Activated CD4-positive, alpha-beta memory T cell treated with anti-CD3 and anti-CD28 coated beads, Interleukin-2, amount 10 ng/mL, durations not matched to agents 7 days and 5 days (primary cell): ENCODE measurements around the gene USP17L20. TPM values are rescaled to one million over a fixed set of nuclear protein-coding genes. Genes with fewer than 3 reads are reported as not detected.
"Not testable (repeated sequence)": the region's sequence is repeated elsewhere in the genome, so short reads cannot be mapped to it uniquely, and the experiment has no call there.

Experiments
- CTCF ChIA-PET: fragments of 350-600 bp; sonication (Branson Sonifier 250); formaldehyde crosslinking; loops from one replicate; lab custom pipeline; 2021; ENCODE audit warnings: antibody characterized with exemption, inconsistent platforms; lab: Charles Lee
- POLR2A ChIA-PET: fragments of 350-600 bp; sonication (Branson Sonifier 250); formaldehyde crosslinking; loops from one replicate; lab custom pipeline; 2021; ENCODE audit warnings: antibody characterized with exemption; lab: Charles Lee
- DNase-seq: peaks from one replicate; pipeline ENCODE4 v3.0.0-alpha.2; 2020
- H3K27ac Mint-ChIP-seq: one replicate; pipeline ENCODE4 v1.8.0; 2021; ENCODE audit warnings: mild to moderate bottlenecking, mixed read lengths
- H3K27me3 Mint-ChIP-seq: one replicate; pipeline ENCODE4 v1.8.0; 2021; ENCODE audit warnings: mixed read lengths
- H3K36me3 Mint-ChIP-seq: one replicate; pipeline ENCODE4 v1.8.0; 2021; ENCODE audit warnings: low read depth, mixed read lengths
- H3K4me1 Mint-ChIP-seq: one replicate; pipeline ENCODE4 v1.8.0; 2021; ENCODE audit warnings: mixed read lengths
- H3K4me3 Mint-ChIP-seq: one replicate; pipeline ENCODE4 v1.8.0; 2021; ENCODE audit warnings: mild to moderate bottlenecking, mixed read lengths
- H3K9me3 Mint-ChIP-seq: one replicate; pipeline ENCODE4 v1.8.0; 2021; ENCODE audit warnings: mixed read lengths
- total RNA-seq, 2 experiments: library from RNA; stranded (reverse); gene quantifications; one replicate each; pipeline ENCODE4 v1.2.3, GENCODE V29; 2021

The USP17L20 gene
- total RNA-seq, result not detected

DNA sequence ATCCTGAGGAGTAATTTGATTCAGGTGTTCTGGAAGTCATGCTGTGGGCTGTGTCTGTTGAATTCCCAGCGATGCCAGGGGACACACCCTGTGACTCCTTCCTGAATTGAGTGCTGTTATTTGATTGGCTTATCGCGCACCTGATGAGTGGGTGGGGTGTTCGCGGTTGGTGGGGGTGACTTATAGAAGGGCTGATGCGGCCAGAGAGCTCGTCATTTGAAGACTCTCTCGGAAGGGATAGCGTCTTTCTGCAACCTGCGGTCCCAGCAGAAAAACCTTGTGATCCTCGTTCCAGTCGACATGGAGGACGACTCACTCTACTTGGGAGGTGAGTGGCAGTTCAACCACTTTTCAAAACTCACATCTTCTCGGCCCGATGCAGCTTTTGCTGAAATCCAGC is at the start of gene USP17L20:
USP17L20 (plus strand) TSS at position 301 of the 400 bp plus-strand sequence; CDS start at position 301, 0 bp downstream.
- POLR2A ChIA-PET, result not testable (repeated sequence)

GRCh38 chr4:9210357-9210756 is 47.6 kb upstream of the USP17L20 start, which contains the start of gene USP17L10:
USP17L10 (plus strand) TSS chr4:9210657; CDS start chr4:9210657, 0 bp downstream.
- H3K27me3 Mint-ChIP-seq, H3K4me1 Mint-ChIP-seq, POLR2A ChIA-PET, DNase-seq, H3K4me3 Mint-ChIP-seq, CTCF ChIA-PET, H3K9me3 Mint-ChIP-seq, H3K27ac Mint-ChIP-seq, H3K36me3 Mint-ChIP-seq: not testable (repeated sequence)

More for the DNA sequence above, at the start of gene USP17L20:
- H3K4me1 Mint-ChIP-seq, H3K9me3 Mint-ChIP-seq, H3K27ac Mint-ChIP-seq, H3K4me3 Mint-ChIP-seq, H3K36me3 Mint-ChIP-seq, CTCF ChIA-PET, H3K27me3 Mint-ChIP-seq, DNase-seq: not testable (repeated sequence)

DNA sequence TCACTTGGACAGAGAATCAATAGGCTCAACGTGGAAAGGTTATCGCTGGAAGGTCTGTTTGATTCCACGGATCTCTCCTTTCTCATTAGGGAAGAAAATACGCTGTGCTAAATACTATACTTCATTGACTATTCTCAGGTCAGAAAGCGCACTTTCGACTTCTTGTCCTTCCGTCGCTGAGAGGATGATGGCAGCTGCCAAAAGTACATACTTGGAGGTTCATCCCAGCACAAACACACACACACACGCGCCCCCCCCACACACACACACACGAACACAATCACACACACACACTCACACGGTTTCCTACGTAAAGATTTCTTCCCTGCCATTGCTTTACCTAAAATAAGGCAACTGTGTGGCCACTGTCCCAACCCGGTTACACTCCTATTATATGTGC is 43.2 kb upstream of the USP17L20 start:
- H3K4me3 Mint-ChIP-seq, DNase-seq, H3K27ac Mint-ChIP-seq, H3K36me3 Mint-ChIP-seq, POLR2A ChIA-PET, CTCF ChIA-PET, H3K27me3 Mint-ChIP-seq, H3K4me1 Mint-ChIP-seq, H3K9me3 Mint-ChIP-seq: not testable (repeated sequence)

- CTCF ChIA-PET, H3K27me3 Mint-ChIP-seq, H3K4me1 Mint-ChIP-seq, POLR2A ChIA-PET, H3K36me3 Mint-ChIP-seq, H3K27ac Mint-ChIP-seq, H3K4me3 Mint-ChIP-seq, H3K9me3 Mint-ChIP-seq, DNase-seq: not testable (repeated sequence)
Observed at GRCh38 chr4:9215105-9215504, 42.8 kb upstream of the USP17L20 start, which contains the start of gene USP17L11. USP17L11 (plus strand) TSS chr4:9215405; CDS start chr4:9215405, 0 bp downstream.

DNA sequence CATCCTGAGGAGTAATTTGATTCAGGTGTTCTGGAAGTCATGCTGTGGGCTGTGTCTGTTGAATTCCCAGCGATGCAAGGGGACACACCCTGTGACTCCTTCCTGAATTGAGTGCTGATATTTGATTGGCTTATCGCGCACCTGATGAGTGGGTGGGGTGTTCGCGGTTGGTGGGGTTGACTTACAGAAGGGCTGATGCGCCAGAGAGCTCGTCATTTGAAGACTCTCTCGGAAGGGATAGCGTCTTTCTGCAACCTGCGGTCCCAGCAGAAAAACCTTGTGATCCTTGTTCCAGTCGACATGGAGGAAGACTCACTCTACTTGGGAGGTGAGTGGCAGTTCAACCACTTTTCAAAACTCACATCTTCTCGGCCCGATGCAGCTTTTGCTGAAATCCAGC is 38.1 kb upstream of the USP17L20 start, which contains the start of gene USP17L12:
USP17L12 (plus strand) TSS at position 301 of the 400 bp plus-strand sequence; CDS start at position 301, 0 bp downstream.
- POLR2A ChIA-PET, DNase-seq, H3K4me1 Mint-ChIP-seq: not testable (repeated sequence)

GRCh38 chr4:9224596-9224995 is 33.3 kb upstream of the USP17L20 start, which contains the start of gene USP17L13:
USP17L13 (plus strand) TSS chr4:9224896; CDS start chr4:9224896, 0 bp downstream.
- DNase-seq, POLR2A ChIA-PET, H3K9me3 Mint-ChIP-seq, H3K36me3 Mint-ChIP-seq, H3K27ac Mint-ChIP-seq, H3K4me1 Mint-ChIP-seq, CTCF ChIA-PET, H3K27me3 Mint-ChIP-seq, H3K4me3 Mint-ChIP-seq: not testable (repeated sequence)

More for the DNA sequence above, 38.1 kb upstream of the USP17L20 start, which contains the start of gene USP17L12:
- H3K4me3 Mint-ChIP-seq, H3K9me3 Mint-ChIP-seq, CTCF ChIA-PET, H3K27ac Mint-ChIP-seq, H3K27me3 Mint-ChIP-seq, H3K36me3 Mint-ChIP-seq: not testable (repeated sequence)

DNA sequence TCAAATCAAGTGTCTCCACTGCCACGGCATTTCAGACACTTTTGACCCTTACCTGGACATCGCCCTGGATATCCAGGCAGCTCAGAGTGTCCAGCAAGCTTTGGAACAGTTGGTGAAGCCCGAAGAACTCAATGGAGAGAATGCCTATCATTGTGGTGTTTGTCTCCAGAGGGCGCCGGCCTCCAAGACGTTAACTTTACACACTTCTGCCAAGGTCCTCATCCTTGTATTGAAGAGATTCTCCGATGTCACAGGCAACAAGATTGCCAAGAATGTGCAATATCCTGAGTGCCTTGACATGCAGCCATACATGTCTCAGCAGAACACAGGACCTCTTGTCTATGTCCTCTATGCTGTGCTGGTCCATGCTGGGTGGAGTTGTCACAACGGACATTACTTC is 27.7 kb upstream of the USP17L20 start:
- H3K27ac Mint-ChIP-seq, DNase-seq, H3K36me3 Mint-ChIP-seq, H3K4me1 Mint-ChIP-seq, H3K27me3 Mint-ChIP-seq, POLR2A ChIA-PET, CTCF ChIA-PET, H3K9me3 Mint-ChIP-seq, H3K4me3 Mint-ChIP-seq: not testable (repeated sequence)

GRCh38 chr4:9234085-9234484 is 23.8 kb upstream of the USP17L20 start, which contains the start of gene USP17L15:
USP17L15 (plus strand) TSS chr4:9234385; CDS start chr4:9234385, 0 bp downstream.
- CTCF ChIA-PET, H3K9me3 Mint-ChIP-seq, H3K27ac Mint-ChIP-seq, H3K36me3 Mint-ChIP-seq, H3K4me1 Mint-ChIP-seq, POLR2A ChIA-PET, DNase-seq, H3K27me3 Mint-ChIP-seq, H3K4me3 Mint-ChIP-seq: not testable (repeated sequence)

DNA sequence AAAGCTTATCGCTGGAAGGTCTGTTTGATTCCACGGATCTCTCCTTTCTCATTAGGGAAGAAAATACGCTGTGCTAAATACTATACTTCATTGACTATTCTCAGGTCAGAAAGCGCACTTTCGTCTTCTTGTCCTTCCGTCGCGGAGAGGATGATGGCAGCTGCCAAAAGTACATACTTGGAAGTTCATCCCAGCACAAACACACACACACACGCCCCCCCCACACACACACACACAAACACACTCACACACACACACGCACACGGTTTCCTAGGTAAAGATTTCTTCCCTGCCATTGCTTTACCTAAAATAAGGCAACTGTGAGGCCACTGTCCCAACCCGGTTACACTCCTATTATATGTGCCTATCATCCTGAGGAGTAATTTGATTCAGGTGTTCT is 19.5 kb upstream of the USP17L20 start:
- H3K36me3 Mint-ChIP-seq, H3K27me3 Mint-ChIP-seq, H3K4me1 Mint-ChIP-seq, POLR2A ChIA-PET, DNase-seq, H3K9me3 Mint-ChIP-seq, CTCF ChIA-PET, H3K27ac Mint-ChIP-seq, H3K4me3 Mint-ChIP-seq: not testable (repeated sequence)

GRCh38 chr4:9243579-9243978 is 14.3 kb upstream of the USP17L20 start, which contains the start of gene USP17L17:
USP17L17 (plus strand) TSS chr4:9243879; CDS start chr4:9243879, 0 bp downstream.
- H3K9me3 Mint-ChIP-seq, CTCF ChIA-PET: not testable (repeated sequence)

DNA sequence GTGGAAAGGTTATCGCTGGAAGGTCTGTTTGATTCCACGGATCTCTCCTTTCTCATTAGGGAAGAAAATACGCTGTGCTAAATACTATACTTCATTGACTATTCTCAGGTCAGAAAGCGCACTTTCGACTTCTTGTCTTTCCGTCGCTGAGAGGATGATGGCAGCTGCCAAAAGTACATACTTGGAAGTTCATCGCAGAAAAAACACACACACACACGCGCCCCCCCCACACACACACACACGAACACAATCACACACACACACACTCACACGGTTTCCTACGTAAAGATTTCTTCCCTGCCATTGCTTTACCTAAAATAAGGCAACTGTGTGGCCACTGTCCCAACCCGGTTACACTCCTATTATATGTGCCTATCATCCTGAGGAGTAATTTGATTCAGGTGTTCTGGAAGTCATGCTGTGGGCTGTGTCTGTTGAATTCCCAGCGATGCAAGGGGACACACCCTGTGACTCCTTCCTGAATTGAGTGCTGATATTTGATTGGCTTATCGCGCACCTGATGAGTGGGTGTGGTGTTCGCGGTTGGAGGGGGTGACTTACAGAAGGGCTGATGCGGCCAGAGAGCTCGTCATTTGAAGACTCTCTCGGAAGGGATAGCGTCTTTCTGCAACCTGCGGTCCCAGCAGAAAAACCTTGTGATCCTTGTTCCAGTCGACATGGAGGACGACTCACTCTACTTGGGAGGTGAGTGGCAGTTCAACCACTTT is 9.8 kb upstream of the USP17L20 start, which contains the start of gene USP17L18:
USP17L18 (plus strand) TSS at position 678 of the 728 bp plus-strand sequence; CDS start at position 678, 0 bp downstream.
- CTCF ChIA-PET, H3K27me3 Mint-ChIP-seq: not testable (repeated sequence)
- DNase-seq, result peak; percentile 14

More at GRCh38 chr4:9243579-9243978, 14.3 kb upstream of the USP17L20 start, which contains the start of gene USP17L17:
- H3K4me3 Mint-ChIP-seq, H3K4me1 Mint-ChIP-seq, DNase-seq, H3K27ac Mint-ChIP-seq, POLR2A ChIA-PET, H3K36me3 Mint-ChIP-seq, H3K27me3 Mint-ChIP-seq: not testable (repeated sequence)

GRCh38 chr4:9253078-9253477 is 4.8 kb upstream of the USP17L20 start, which contains the start of gene USP17L19:
USP17L19 (plus strand) TSS chr4:9253378; CDS start chr4:9253378, 0 bp downstream.
- H3K36me3 Mint-ChIP-seq, CTCF ChIA-PET, DNase-seq, H3K9me3 Mint-ChIP-seq, H3K4me1 Mint-ChIP-seq, H3K27ac Mint-ChIP-seq, POLR2A ChIA-PET, H3K27me3 Mint-ChIP-seq, H3K4me3 Mint-ChIP-seq: not testable (repeated sequence)

More for the DNA sequence above, 9.8 kb upstream of the USP17L20 start, which contains the start of gene USP17L18:
- H3K4me3 Mint-ChIP-seq, POLR2A ChIA-PET, H3K36me3 Mint-ChIP-seq, H3K4me1 Mint-ChIP-seq, H3K9me3 Mint-ChIP-seq, H3K27ac Mint-ChIP-seq: not testable (repeated sequence)

DNA sequence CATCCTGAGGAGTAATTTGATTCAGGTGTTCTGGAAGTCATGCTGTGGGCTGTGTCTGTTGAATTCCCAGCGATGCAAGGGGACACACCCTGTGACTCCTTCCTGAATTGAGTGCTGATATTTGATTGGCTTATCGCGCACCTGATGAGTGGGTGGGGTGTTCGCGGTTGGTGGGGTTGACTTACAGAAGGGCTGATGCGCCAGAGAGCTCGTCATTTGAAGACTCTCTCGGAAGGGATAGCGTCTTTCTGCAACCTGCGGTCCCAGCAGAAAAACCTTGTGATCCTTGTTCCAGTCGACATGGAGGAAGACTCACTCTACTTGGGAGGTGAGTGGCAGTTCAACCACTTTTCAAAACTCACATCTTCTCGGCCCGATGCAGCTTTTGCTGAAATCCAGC is 4.6 kb downstream of the USP17L20 start, which contains the start of gene USP17L21:
USP17L21 (plus strand) TSS at position 301 of the 400 bp plus-strand sequence; CDS start at position 301, 0 bp downstream.
- H3K9me3 Mint-ChIP-seq, POLR2A ChIA-PET, H3K4me3 Mint-ChIP-seq, H3K27ac Mint-ChIP-seq, CTCF ChIA-PET, H3K27me3 Mint-ChIP-seq, H3K4me1 Mint-ChIP-seq, H3K36me3 Mint-ChIP-seq, DNase-seq: not testable (repeated sequence)
